PC-3 (cell line): ENCODE measurements around the gene SLC25A25. TPM values are rescaled to one million over a fixed set of nuclear protein-coding genes. Genes with fewer than 3 reads are reported as not detected.

Source experiments
- ATAC-seq: fragments of 200-7000 bp; cut with Tn5 transposase; 2 replicates; pipeline ENCODE4 v1.9.1; 2020; ENCODE audit warnings: mild to moderate bottlenecking, moderate library complexity
- BruUV-seq: library from RNA; stranded (reverse); fragments of 400-500 nt; replicated peaks from 2 replicates; lab custom pipeline; 2021; lab: Mats Ljungman, UMichigan
- CTCF ChIA-PET: fragments of 300-600 bp; sonication (Branson Sonifier 250); formaldehyde crosslinking; loops from one replicate; lab custom pipeline; 2022; ENCODE audit warnings: antibody characterized with exemption; lab: Charles Lee
- POLR2A ChIA-PET: fragments of 300-600 bp; sonication (Branson Sonifier 250); formaldehyde crosslinking; loops from one replicate; lab custom pipeline; 2022; ENCODE audit warnings: antibody characterized with exemption; ENCODE audit not compliant: unreplicated experiment; lab: Charles Lee
- DNase-seq: peaks from one replicate; pipeline ENCODE4 v3.0.0-alpha.2; 2015
- H2AFZ ChIP-seq: fragments of 300-600 bp; sonication (generic); 2 replicates; pipeline ENCODE4 v1.6.0; 2016; ENCODE audit warnings: antibody characterized with exemption, low read length
- H3F3A ChIP-seq: fragments of 300-600 bp; sonication (generic); one replicate; pipeline ENCODE4 v1.6.0; 2017; ENCODE audit warnings: antibody characterized with exemption, low read length, control low read depth, mild to moderate bottlenecking; ENCODE audit not compliant: unreplicated experiment
- H3K27ac ChIP-seq: fragments of 300-600 bp; sonication (generic); 2 replicates; pipeline ENCODE4 v1.5.1; 2016; ENCODE audit warnings: mild to moderate bottlenecking, low read length
- H3K27me3 ChIP-seq: fragments of 300-600 bp; sonication (generic); 2 replicates; pipeline ENCODE4 v1.6.1; 2016; ENCODE audit warnings: low read length, mixed read lengths
- H3K36me3 ChIP-seq: fragments of 300-600 bp; sonication (generic); 2 replicates; pipeline ENCODE4 v1.6.1; 2016; ENCODE audit warnings: low read depth, mixed run types, low read length, mixed read lengths
- H3K4me1 ChIP-seq: fragments of 300-600 bp; sonication (generic); 2 replicates; pipeline ENCODE4 v1.5.1; 2016; ENCODE audit warnings: low read length; ENCODE audit not compliant: insufficient read depth
- H3K4me2 ChIP-seq: fragments of 300-600 bp; sonication (generic); 2 replicates; pipeline ENCODE4 v1.6.0; 2016; ENCODE audit warnings: low read length
- H3K4me3 ChIP-seq: fragments of 300-600 bp; sonication (generic); 2 replicates; pipeline ENCODE4 v1.5.1; 2016; ENCODE audit warnings: mild to moderate bottlenecking, low read length, mixed read lengths
- H3K79me2 ChIP-seq: fragments of 300-600 bp; sonication (generic); 2 replicates; pipeline ENCODE4 v1.6.1; 2017; ENCODE audit warnings: low read length, mixed read lengths
- H3K9ac ChIP-seq: fragments of 300-600 bp; sonication (generic); 2 replicates; pipeline ENCODE4 v1.6.0; 2016; ENCODE audit warnings: mild to moderate bottlenecking, low read length
- H3K9me2 ChIP-seq: fragments of 300-600 bp; sonication (generic); replicated peaks from 2 replicates; pipeline ENCODE4 v1.6.1; 2016; ENCODE audit warnings: mixed run types, low read length, mixed read lengths
- H3K9me3 ChIP-seq: fragments of 300-600 bp; sonication (generic); 2 replicates; pipeline ENCODE4 v1.6.1; 2016; ENCODE audit warnings: low read length, mixed read lengths
- H4K20me1 ChIP-seq: fragments of 300-600 bp; sonication (generic); 2 replicates; pipeline ENCODE4 v1.6.1; 2016; ENCODE audit warnings: low read length, mixed read lengths
- CTCF ChIP-seq: fragments of 300-600 bp; sonication (generic); conservative IDR thresholded peaks from 2 replicates; pipeline ENCODE4 v1.5.1; 2017; ENCODE audit warnings: antibody characterized with exemption, low read depth, mild to moderate bottlenecking, low read length
- EZH2 ChIP-seq: fragments of 300-600 bp; sonication (generic); IDR thresholded peaks from one replicate; pipeline ENCODE4 v1.6.1; 2017; ENCODE audit warnings: antibody characterized with exemption, mild to moderate bottlenecking, low read length; ENCODE audit not compliant: unreplicated experiment
- EZH2phosphoT487 ChIP-seq: fragments of 300-600 bp; sonication (generic); IDR thresholded peaks from 2 replicates; pipeline ENCODE4 v1.6.1; 2018; ENCODE audit warnings: mild to moderate bottlenecking, antibody characterized with exemption, low read length, borderline replicate concordance
- intact Hi-C: fragments of 100-400 bp; cut with micrococcal nuclease; formaldehyde crosslinking; loops from 2 replicates; pipeline ENCODE4 v1.9.0; 2023
- total RNA-seq: library from RNA; depleted of rRNA; stranded (reverse); fragments of >200 nt; gene quantifications from 2 replicates; pipeline ENCODE4 v1.2.3, GENCODE V29; 2014

SLC25A25 gene
- total RNA-seq, 1 experiment from 2014 or later, result 25.2 TPM

DNA sequence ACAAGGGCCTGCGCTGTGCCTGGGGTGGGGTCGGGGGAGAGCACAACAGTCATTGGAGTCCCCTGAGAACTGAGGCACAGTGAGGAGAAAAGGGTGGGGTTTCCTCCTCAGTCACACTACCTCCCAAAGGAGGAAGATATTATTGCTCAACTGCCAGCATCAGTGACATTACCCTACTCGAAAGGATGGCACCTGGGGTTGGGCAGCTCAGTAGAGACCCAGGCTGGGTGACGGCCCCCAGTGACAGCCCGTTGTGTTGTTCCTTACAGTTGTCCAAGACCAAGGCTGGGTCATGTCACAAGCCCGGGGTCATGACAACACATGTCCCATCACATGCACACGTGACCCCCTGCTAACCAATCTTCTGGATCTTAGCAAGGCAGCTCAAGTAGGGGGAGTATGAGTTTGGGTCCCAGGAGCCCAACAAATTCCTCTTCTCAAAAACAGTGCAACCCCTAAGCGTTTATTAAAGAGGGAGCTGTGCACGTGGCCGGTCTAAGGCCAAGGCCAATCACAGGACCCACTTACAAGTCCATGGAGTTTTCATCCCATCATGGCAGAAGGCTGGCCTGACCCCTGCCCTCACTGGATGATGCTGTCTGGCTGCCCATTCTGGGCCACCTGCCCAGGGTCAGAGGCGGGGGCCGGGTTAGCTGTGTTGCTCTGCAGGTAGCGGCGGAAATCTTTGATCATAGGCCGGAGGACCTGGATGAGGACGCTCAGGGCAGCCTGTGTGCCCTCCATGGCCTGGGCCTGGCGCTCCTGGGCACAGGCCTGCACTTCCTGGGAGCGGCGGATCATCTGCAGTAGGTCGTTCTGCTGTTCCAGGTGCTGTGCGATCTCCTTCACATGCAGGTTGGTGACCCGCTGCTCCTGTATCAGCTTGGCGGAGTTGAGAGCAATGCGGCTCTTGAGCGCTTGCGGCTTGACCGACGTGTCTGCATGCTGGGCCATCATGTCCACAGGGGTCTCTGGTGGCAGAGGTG is 4.9 kb upstream of the SLC25A25 start:
- H3K4me1 ChIP-seq, result peaks cover 18% of the 10 kb centered on the region; the same call in 1 of the 2 replicates
- peaks cover 18% of the 10 kb centered on the region for H3K79me2 ChIP-seq
- DNase-seq, result no peak
- H3K9me3 ChIP-seq, result no peaks in the 10 kb centered on the region
- H4K20me1 ChIP-seq, result no peaks in the 10 kb centered on the region
- H3K9me2 ChIP-seq, result no peaks in the 10 kb centered on the region
- H3K4me2 ChIP-seq, result no peak overlapping the region
- H3K27me3 ChIP-seq, result no peaks in the 10 kb centered on the region
- H3K27ac ChIP-seq, result no peak overlapping the region
- no peaks in the 10 kb centered on the region for H3F3A ChIP-seq
- POLR2A ChIA-PET, result no interaction called here
- no peak for ATAC-seq
- no peak overlapping the region for H2AFZ ChIP-seq
- TF ChIP-seq EZH2phosphoT487 (no peak), CTCF (no peak), EZH2 (no peak)
- CTCF ChIA-PET, result no interaction called here
- no TSS peak for BruUV-seq
- intact Hi-C loops, result no loop called here
- H3K36me3 ChIP-seq, result no peaks in the 10 kb centered on the region
- no peak overlapping the region for H3K9ac ChIP-seq
- H3K4me3 ChIP-seq, result no peak overlapping the region

GRCh38 chr9:128065907-128066712 is 1.9 kb upstream of the SLC25A25 start:
- no peaks in the 10 kb centered on the region for H3K27me3 ChIP-seq
- H3K4me1 ChIP-seq, result peaks cover 21% of the 10 kb centered on the region; the same call in 1 of the 2 replicates
- CTCF ChIA-PET, result interaction anchor here (0.7 kb wide), 1 partner anchor 59 kb away, joined by 3 read pairs; no protein-coding TSS in a partner anchor
- ATAC-seq (no peak), DNase-seq (no peak)
- intact Hi-C loops, result no loop called here
- no peak for TF ChIP-seq CTCF
- TF ChIP-seq EZH2, result no peak
- TF ChIP-seq EZH2phosphoT487, result no peak
- peaks cover 45% of the 10 kb centered on the region for H3K79me2 ChIP-seq
- no peaks in the 10 kb centered on the region for H4K20me1 ChIP-seq
- no TSS peak for BruUV-seq
- H3K4me2 ChIP-seq, result peak overlapping the region; percentile 88
- H3F3A ChIP-seq, result peaks cover 4% of the 10 kb centered on the region
- H3K9me2 ChIP-seq, result no peaks in the 10 kb centered on the region
- H3K9ac ChIP-seq, result peak overlapping the region; percentile 77
- H3K36me3 ChIP-seq, result no peaks in the 10 kb centered on the region
- H3K9me3 ChIP-seq, result no peaks in the 10 kb centered on the region
- H3K27ac ChIP-seq, result no peak overlapping the region
- POLR2A ChIA-PET, result no interaction called here
- peak overlapping the region; percentile 65 for H3K4me3 ChIP-seq
- H2AFZ ChIP-seq, result no peak overlapping the region
